ENCODE results near the gene EMC10. TPM values are rescaled to one million over a fixed set of nuclear protein-coding genes. Genes with fewer than 3 reads are reported as not detected.
A peak's percentile ranks its signal among the peaks of the same experiment; 100 is the strongest.

The EMC10 gene
- total RNA-seq, 6 experiments from 2014 or later, result 49.1 to 113 (median 55.2) TPM

DNA sequence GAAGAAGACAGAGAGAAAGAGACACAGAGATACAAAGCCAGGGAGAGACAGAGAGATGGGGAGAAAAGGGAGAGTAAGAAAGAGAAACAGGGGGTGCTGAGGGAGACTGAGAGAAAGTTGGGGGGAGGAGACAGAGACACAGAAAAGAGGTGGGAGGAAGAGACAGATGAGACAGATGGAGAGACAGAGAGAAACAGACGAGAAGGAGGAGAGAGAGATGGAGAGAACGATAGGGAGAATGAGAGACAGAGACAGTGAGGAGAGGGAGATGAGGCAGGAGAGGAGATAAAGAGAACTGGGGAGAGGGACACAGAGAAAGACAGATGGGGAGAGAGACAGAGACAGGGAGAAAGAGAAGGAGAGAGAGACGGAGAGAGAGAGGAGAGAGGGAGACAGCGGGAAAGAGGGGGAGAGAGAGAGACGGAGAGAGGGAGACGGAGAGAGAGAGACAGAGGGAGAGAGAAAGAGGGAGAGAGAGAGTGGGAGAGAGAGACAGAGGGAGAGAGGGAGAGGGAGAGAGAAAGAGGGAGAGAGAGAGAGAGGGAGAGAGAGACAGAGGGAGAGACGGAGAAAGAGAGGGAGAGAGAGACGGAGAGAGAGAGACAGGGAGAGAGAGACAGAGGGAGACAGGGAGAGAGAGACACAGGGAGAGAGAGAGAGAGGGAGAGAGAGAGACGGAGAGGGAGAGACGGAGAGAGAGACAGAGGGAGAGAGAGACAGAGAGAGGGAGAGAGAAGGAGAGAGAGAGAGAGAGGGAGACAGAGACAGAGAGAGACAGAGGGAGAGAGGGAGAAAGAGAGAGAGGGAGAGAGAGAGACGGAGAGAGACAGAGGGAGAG lies 22.1 kb downstream of the EMC10 start:
- H3K27me3 Mint-ChIP-seq (ENCODE audit: insufficient read depth), result peaks cover 15% of the 10 kb centered on the region
- no peaks in the 10 kb centered on the region for H3K9me3 Mint-ChIP-seq
- no peak for TF ChIP-seq CTCF (IDR thresholded peaks at IDR 0.05)
- H3K4me1 Mint-ChIP-seq (ENCODE audit: low read depth), result no peaks in the 10 kb centered on the region
- H3K27ac Mint-ChIP-seq, result no peak overlapping the region
- DNase-seq, result no peak
- H3K36me3 Mint-ChIP-seq (ENCODE audit: low read depth), result no peaks in the 10 kb centered on the region
- H3K4me3 Mint-ChIP-seq, result no peak overlapping the region

GRCh38 chr19:50500060-50500752 lies 23.9 kb downstream of the EMC10 start:
- no peak for DNase-seq
- Mint-ChIP-seq H3K27me3 (ENCODE audit: insufficient read depth) (peaks cover 6% of the 10 kb centered on the region), H3K27ac (no peak overlapping the region), H3K36me3 (ENCODE audit: low read depth) (no peaks in the 10 kb centered on the region), H3K4me3 (no peak overlapping the region), H3K4me1 (ENCODE audit: low read depth) (no peaks in the 10 kb centered on the region), H3K9me3 (no peaks in the 10 kb centered on the region)
- TF ChIP-seq CTCF (IDR thresholded peaks at IDR 0.05), result peak; percentile 48

GRCh38 chr19:50500753-50501151 lies 24.4 kb downstream of the EMC10 start:
- H3K9me3 Mint-ChIP-seq, result no peaks in the 10 kb centered on the region
- H3K36me3 Mint-ChIP-seq (ENCODE audit: low read depth), result no peaks in the 10 kb centered on the region
- H3K4me3 Mint-ChIP-seq, result no peak overlapping the region
- H3K27ac Mint-ChIP-seq, result no peak overlapping the region
- no peak for TF ChIP-seq CTCF (IDR thresholded peaks at IDR 0.05)
- DNase-seq, result no peak
- H3K27me3 Mint-ChIP-seq (ENCODE audit: insufficient read depth), result peaks cover 4% of the 10 kb centered on the region
- H3K4me1 Mint-ChIP-seq (ENCODE audit: low read depth), result no peaks in the 10 kb centered on the region

GRCh38 chr19:50501186-50501567 lies 24.9 kb downstream of the EMC10 start:
- Mint-ChIP-seq H3K36me3 (ENCODE audit: low read depth) (no peaks in the 10 kb centered on the region), H3K9me3 (no peaks in the 10 kb centered on the region), H3K4me3 (no peak overlapping the region), H3K27me3 (ENCODE audit: insufficient read depth) (peaks cover 4% of the 10 kb centered on the region), H3K27ac (no peak overlapping the region), H3K4me1 (ENCODE audit: low read depth) (no peaks in the 10 kb centered on the region)
- DNase-seq, result no peak
- TF ChIP-seq CTCF (IDR thresholded peaks at IDR 0.05), result no peak

DNA sequence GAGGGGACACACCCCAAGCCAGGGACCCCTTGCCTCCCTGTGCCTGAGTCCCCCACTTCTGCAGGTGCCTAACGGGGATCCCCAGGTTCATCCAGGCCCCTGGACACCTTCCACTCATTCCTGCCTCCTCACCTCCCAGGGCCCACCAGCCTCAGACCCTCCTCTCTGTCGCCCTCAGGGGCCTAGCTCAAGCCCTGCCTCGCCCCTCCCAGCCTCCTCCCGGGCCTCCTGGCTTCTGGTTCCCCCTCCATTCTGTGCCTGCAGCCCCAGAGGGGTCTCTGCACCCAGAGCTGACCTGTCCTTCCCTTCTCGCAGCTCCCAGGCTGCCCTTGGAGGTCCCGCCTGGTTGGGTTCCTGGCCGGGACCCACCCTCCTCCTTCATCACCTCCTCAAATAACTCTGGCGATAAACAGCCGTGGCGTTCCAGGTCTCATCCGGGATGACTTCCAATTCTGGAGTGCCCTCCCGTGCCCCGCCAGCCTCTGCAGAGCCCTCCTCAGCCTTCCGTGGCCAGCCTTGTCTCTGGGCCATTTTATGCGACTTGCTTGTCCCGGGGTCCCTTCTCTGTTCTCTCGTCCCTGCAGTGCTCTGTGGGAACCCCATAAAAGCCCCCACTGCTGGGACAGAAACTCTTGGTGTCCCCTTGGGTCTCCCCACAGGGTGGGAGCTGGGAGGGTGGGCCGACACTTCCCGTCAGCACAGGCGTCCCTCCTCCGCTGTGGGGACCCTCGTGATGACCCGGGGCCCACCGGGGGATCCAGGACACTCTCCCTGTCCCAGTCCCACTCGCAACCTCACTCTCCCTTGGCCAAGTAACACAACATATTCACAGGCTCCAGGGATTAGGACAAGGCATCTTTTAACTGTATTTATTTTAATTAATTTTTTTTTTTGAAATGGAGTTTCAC lies 25.5 kb downstream of the EMC10 start:
- DNase-seq, result no peak

More for the DNA sequence above, 25.5 kb downstream of the EMC10 start:
- no peak overlapping the region for H3K4me3 Mint-ChIP-seq
- H3K9me3 Mint-ChIP-seq, result no peaks in the 10 kb centered on the region
- no peak for TF ChIP-seq CTCF (IDR thresholded peaks at IDR 0.05)
- no peaks in the 10 kb centered on the region for H3K4me1 Mint-ChIP-seq (ENCODE audit: low read depth)
- no peak overlapping the region for H3K27ac Mint-ChIP-seq
- H3K36me3 Mint-ChIP-seq (ENCODE audit: low read depth), result no peaks in the 10 kb centered on the region
- peaks cover 4% of the 10 kb centered on the region for H3K27me3 Mint-ChIP-seq (ENCODE audit: insufficient read depth)
